DOHH2 (cell line): ENCODE data around the gene TPO.

Source experiments
- CTCF ChIP-seq: fragments of 200-600 bp; sonication (generic); IDR thresholded peaks from one replicate; pipeline ENCODE4 v1.5.1; 2014; ENCODE audit warnings: antibody characterized with exemption, mild to moderate bottlenecking, low read depth, low read length; ENCODE audit not compliant: poor library complexity, severe bottlenecking
- EZH2phosphoT487 ChIP-seq: fragments of 200-600 bp; sonication (generic); IDR thresholded peaks from 2 replicates; pipeline ENCODE4 v1.6.1; 2017; ENCODE audit warnings: borderline replicate concordance, mild to moderate bottlenecking, antibody characterized with exemption, low read length, moderate library complexity, mixed read lengths

GRCh38 chr2:1541819-1542475 lies 128.7 kb downstream of the TPO start:
- TF ChIP-seq CTCF (no peak), EZH2phosphoT487 (no peak)
